ENCODE measurements around the gene C19orf81.

DNA sequence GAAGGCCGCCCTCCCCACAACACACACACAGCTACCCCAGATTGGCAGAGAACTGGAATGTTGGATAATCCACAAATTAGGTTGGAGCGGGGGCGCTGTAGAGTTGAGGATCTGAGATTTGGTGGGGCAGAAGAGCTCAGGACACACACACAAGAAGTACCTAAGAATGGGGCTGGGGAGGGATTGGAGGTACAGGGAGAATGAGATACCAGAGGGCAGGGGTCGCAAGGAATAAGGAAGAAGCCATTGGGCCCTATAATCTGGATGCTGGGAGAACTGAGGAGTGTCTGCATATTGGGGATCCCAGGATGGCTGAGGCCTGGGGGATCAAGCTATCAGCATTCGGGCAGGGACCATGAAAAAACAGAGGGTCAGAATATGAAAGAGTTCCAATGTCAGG lies 21.1 kb upstream of the C19orf81 start:
- TF ChIP-seq TCF7 (CRISPR knock-in tag; IDR thresholded peaks at IDR 0.05; ENCODE audit: low read depth) (no peak), FOXJ3 (CRISPR knock-in tag; IDR thresholded peaks at IDR 0.05; ENCODE audit: borderline replicate concordance) (no peak), ZNF121 (CRISPR knock-in tag; IDR thresholded peaks at IDR 0.05) (no peak), MYBL2 (CRISPR knock-in tag; IDR thresholded peaks at IDR 0.05) (no peak), CREM (CRISPR knock-in tag; IDR thresholded peaks at IDR 0.05) (no peak), SMAD4 (CRISPR knock-in tag; IDR thresholded peaks at IDR 0.05) (no peak), ZNF317 (CRISPR knock-in tag; IDR thresholded peaks at IDR 0.05; ENCODE audit: borderline replicate concordance, low read depth) (no peak)
- TF ChIP-seq, protein P1, sequence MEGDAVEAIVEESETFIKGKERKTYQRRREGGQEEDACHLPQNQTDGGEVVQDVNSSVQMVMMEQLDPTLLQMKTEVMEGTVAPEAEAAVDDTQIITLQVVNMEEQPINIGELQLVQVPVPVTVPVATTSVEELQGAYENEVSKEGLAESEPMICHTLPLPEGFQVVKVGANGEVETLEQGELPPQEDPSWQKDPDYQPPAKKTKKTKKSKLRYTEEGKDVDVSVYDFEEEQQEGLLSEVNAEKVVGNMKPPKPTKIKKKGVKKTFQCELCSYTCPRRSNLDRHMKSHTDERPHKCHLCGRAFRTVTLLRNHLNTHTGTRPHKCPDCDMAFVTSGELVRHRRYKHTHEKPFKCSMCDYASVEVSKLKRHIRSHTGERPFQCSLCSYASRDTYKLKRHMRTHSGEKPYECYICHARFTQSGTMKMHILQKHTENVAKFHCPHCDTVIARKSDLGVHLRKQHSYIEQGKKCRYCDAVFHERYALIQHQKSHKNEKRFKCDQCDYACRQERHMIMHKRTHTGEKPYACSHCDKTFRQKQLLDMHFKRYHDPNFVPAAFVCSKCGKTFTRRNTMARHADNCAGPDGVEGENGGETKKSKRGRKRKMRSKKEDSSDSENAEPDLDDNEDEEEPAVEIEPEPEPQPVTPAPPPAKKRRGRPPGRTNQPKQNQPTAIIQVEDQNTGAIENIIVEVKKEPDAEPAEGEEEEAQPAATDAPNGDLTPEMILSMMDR (IDR thresholded peaks at IDR 0.05): no peak
- TF ChIP-seq, protein P2, sequence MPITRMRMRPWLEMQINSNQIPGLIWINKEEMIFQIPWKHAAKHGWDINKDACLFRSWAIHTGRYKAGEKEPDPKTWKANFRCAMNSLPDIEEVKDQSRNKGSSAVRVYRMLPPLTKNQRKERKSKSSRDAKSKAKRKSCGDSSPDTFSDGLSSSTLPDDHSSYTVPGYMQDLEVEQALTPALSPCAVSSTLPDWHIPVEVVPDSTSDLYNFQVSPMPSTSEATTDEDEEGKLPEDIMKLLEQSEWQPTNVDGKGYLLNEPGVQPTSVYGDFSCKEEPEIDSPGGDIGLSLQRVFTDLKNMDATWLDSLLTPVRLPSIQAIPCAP (CRISPR knock-in tag; IDR thresholded peaks at IDR 0.05): no peak
- TF ChIP-seq, protein P3, sequence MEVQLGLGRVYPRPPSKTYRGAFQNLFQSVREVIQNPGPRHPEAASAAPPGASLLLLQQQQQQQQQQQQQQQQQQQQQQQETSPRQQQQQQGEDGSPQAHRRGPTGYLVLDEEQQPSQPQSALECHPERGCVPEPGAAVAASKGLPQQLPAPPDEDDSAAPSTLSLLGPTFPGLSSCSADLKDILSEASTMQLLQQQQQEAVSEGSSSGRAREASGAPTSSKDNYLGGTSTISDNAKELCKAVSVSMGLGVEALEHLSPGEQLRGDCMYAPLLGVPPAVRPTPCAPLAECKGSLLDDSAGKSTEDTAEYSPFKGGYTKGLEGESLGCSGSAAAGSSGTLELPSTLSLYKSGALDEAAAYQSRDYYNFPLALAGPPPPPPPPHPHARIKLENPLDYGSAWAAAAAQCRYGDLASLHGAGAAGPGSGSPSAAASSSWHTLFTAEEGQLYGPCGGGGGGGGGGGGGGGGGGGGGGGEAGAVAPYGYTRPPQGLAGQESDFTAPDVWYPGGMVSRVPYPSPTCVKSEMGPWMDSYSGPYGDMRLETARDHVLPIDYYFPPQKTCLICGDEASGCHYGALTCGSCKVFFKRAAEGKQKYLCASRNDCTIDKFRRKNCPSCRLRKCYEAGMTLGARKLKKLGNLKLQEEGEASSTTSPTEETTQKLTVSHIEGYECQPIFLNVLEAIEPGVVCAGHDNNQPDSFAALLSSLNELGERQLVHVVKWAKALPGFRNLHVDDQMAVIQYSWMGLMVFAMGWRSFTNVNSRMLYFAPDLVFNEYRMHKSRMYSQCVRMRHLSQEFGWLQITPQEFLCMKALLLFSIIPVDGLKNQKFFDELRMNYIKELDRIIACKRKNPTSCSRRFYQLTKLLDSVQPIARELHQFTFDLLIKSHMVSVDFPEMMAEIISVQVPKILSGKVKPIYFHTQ (CRISPR knock-in tag; IDR thresholded peaks at IDR 0.05): no peak
- TF ChIP-seq, protein P4, sequence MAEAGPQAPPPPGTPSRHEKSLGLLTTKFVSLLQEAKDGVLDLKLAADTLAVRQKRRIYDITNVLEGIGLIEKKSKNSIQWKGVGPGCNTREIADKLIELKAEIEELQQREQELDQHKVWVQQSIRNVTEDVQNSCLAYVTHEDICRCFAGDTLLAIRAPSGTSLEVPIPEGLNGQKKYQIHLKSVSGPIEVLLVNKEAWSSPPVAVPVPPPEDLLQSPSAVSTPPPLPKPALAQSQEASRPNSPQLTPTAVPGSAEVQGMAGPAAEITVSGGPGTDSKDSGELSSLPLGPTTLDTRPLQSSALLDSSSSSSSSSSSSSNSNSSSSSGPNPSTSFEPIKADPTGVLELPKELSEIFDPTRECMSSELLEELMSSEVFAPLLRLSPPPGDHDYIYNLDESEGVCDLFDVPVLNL (CRISPR knock-in tag; IDR thresholded peaks at IDR 0.05; ENCODE audit: borderline replicate concordance, low read depth): no peak
- TF ChIP-seq, protein P5, sequence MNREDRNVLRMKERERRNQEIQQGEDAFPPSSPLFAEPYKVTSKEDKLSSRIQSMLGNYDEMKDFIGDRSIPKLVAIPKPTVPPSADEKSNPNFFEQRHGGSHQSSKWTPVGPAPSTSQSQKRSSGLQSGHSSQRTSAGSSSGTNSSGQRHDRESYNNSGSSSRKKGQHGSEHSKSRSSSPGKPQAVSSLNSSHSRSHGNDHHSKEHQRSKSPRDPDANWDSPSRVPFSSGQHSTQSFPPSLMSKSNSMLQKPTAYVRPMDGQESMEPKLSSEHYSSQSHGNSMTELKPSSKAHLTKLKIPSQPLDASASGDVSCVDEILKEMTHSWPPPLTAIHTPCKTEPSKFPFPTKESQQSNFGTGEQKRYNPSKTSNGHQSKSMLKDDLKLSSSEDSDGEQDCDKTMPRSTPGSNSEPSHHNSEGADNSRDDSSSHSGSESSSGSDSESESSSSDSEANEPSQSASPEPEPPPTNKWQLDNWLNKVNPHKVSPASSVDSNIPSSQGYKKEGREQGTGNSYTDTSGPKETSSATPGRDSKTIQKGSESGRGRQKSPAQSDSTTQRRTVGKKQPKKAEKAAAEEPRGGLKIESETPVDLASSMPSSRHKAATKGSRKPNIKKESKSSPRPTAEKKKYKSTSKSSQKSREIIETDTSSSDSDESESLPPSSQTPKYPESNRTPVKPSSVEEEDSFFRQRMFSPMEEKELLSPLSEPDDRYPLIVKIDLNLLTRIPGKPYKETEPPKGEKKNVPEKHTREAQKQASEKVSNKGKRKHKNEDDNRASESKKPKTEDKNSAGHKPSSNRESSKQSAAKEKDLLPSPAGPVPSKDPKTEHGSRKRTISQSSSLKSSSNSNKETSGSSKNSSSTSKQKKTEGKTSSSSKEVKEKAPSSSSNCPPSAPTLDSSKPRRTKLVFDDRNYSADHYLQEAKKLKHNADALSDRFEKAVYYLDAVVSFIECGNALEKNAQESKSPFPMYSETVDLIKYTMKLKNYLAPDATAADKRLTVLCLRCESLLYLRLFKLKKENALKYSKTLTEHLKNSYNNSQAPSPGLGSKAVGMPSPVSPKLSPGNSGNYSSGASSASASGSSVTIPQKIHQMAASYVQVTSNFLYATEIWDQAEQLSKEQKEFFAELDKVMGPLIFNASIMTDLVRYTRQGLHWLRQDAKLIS (CRISPR knock-in tag; IDR thresholded peaks at IDR 0.05; ENCODE audit: borderline replicate concordance): no peak
